ENCODE results near the gene CBFA2T3.

GRCh38 chr16:88863426-88863825 lies 113.6 kb downstream of the CBFA2T3 start:
- TF ChIP-seq TAF1 (IDR thresholded peaks at IDR 0.05; ENCODE audit: low read depth) (no peak), RAD21 (IDR thresholded peaks at IDR 0.05; ENCODE audit: low read depth) (no peak), ZBTB7A (IDR thresholded peaks at IDR 0.05; ENCODE audit: low read depth) (no peak), TEAD4 (IDR thresholded peaks at IDR 0.05) (no peak), REST (IDR thresholded peaks at IDR 0.05; ENCODE audit: low read depth) (no peak), EGR1 (IDR thresholded peaks at IDR 0.05) (no peak)
